SK-N-SH (cell line): ENCODE measurements around the gene TOP3A. TPM values are rescaled to one million over a fixed set of nuclear protein-coding genes. Genes with fewer than 3 reads are reported as not detected.

Experiments used
- CTCF ChIA-PET: fragments of 300-600, 350-600 bp; formaldehyde crosslinking; extraction: SDS; loops from one replicate; lab custom pipeline; 2021; lab: Yijun Ruan, JAX
- POLR2A ChIA-PET: fragments of 350-600 bp; sonication (Branson Sonifier 250); formaldehyde crosslinking; extraction: SDS; loops from one replicate; lab custom pipeline; 2020; ENCODE audit warnings: antibody characterized with exemption, inconsistent platforms; lab: Yijun Ruan, JAX
- DNase-seq: peaks from one replicate; pipeline ENCODE4 v3.0.0; 2012
- H2AFZ ChIP-seq: fragments of 200-600 bp; sonication (generic); 2 replicates; pipeline ENCODE4 v1.8.1; 2016; ENCODE audit warnings: antibody characterized with exemption, mild to moderate bottlenecking, low read depth
- H3F3A ChIP-seq: fragments of 200-600 bp; sonication (generic); replicated peaks from 2 replicates; pipeline ENCODE3; 2016; ENCODE audit warnings: antibody characterized with exemption, mild to moderate bottlenecking; ENCODE audit not compliant: insufficient read depth
- H3K27ac ChIP-seq, 2 experiments: fragments of 200-500 bp in 1 of 2; fragments of 200-600 bp in 1 of 2; sonication (Bioruptor generic) in 1 of 2; sonication (generic), shearing (Covaris generic) in 1 of 2; 2 replicates each; pipeline versions ENCODE4 v1.5.1 to v1.6.1; 2014 to 2016; ENCODE audit warnings: low read depth in 2 of 2, inconsistent platforms in 1 of 2, low read length in 1 of 2, mild to moderate bottlenecking in 1 of 2, mixed read lengths in 1 of 2
- H3K27me3 ChIP-seq: fragments of 200-600 bp; sonication (generic), shearing (Covaris generic); 2 replicates; pipeline ENCODE4 v1.6.1; 2016; ENCODE audit warnings: mixed run types; ENCODE audit not compliant: insufficient read depth
- H3K36me3 ChIP-seq, 2 experiments: fragments of 200-500 bp in 1 of 2; fragments of 200-600 bp in 1 of 2; sonication (Bioruptor generic) in 1 of 2; sonication (generic) in 1 of 2; replicated peaks in 1 of 2; 2 replicates each; pipeline versions ENCODE3 to v1.5.1; 2014 to 2016; ENCODE audit warnings: low read length in 1 of 2, mild to moderate bottlenecking in 1 of 2; ENCODE audit not compliant: insufficient read depth in 2 of 2, control insufficient read depth in 1 of 2
- H3K4me1 ChIP-seq, 2 experiments: fragments of 200-500 bp in 1 of 2; fragments of 200-600 bp in 1 of 2; sonication (Bioruptor generic) in 1 of 2; sonication (generic), shearing (Covaris generic) in 1 of 2; 2 replicates each; pipeline versions ENCODE4 v1.5.1 to v1.6.1; 2014 to 2016; ENCODE audit warnings: low read depth in 1 of 2, low read length in 1 of 2, mixed run types in 1 of 2; ENCODE audit not compliant: insufficient read depth in 2 of 2, control insufficient read depth in 1 of 2
- H3K4me2 ChIP-seq: fragments of 200-600 bp; sonication (generic), shearing (Covaris generic); 2 replicates; pipeline ENCODE4 v1.6.1; 2017; ENCODE audit warnings: mixed run types
- H3K4me3 ChIP-seq, 2 experiments: fragments of 200-500 bp in 1 of 2; fragments of 200-600 bp in 1 of 2; sonication (Bioruptor generic) in 1 of 2; sonication (generic), shearing (Covaris generic) in 1 of 2; 2 replicates each; pipeline versions ENCODE4 v1.5.1 to v1.8.1; 2014 to 2016; ENCODE audit warnings: low read depth in 2 of 2, inconsistent platforms in 1 of 2, low read length in 1 of 2, mild to moderate bottlenecking in 1 of 2, mixed read lengths in 1 of 2, moderate library complexity in 1 of 2
- H3K79me2 ChIP-seq: fragments of 200-600 bp; sonication (generic); 2 replicates; pipeline ENCODE4 v1.8.1; 2017; ENCODE audit warnings: mild to moderate bottlenecking; ENCODE audit not compliant: insufficient read depth
- H3K9ac ChIP-seq: fragments of 200-600 bp; sonication (generic); 2 replicates; pipeline ENCODE4 v1.6.1; 2017; ENCODE audit warnings: mixed run types
- H3K9me2 ChIP-seq: fragments of 200-600 bp; sonication (generic); 2 replicates; pipeline ENCODE4 v1.6.1; 2017; ENCODE audit warnings: mixed run types
- H3K9me3 ChIP-seq: fragments of 200-600 bp; sonication (generic); 2 replicates; pipeline ENCODE4 v1.6.1; 2017; ENCODE audit warnings: mixed run types, mild to moderate bottlenecking, moderate library complexity
- H4K20me1 ChIP-seq: fragments of 200-600 bp; sonication (generic); 2 replicates; pipeline ENCODE4 v1.6.1; 2017; ENCODE audit warnings: mild to moderate bottlenecking, mixed run types; ENCODE audit not compliant: insufficient read depth
- ELF1 ChIP-seq: IDR thresholded peaks from 2 replicates; pipeline ENCODE4 v1.4.0; 2012
- EP300 ChIP-seq, 2 experiments: IDR thresholded peaks; 2 replicates each; pipeline versions ENCODE4 v1.4.0 to v1.6.1; 2012; ENCODE audit warnings: borderline replicate concordance in 1 of 2, low read depth in 1 of 2, low read length in 1 of 2
- EZH2phosphoT487 ChIP-seq: fragments of 200-600 bp; sonication (generic); IDR thresholded peaks from 2 replicates; pipeline ENCODE4 v1.6.1; 2017; ENCODE audit warnings: low read depth, mixed run types, mild to moderate bottlenecking, antibody characterized with exemption, moderate library complexity, borderline replicate concordance
- GABPA ChIP-seq: IDR thresholded peaks from 2 replicates; pipeline ENCODE4 v1.4.0; 2012; ENCODE audit warnings: low read depth, mild to moderate bottlenecking
- JUND ChIP-seq: IDR thresholded peaks from 2 replicates; pipeline ENCODE4 v1.4.0; 2012
- MEF2A ChIP-seq: IDR thresholded peaks from 2 replicates; pipeline ENCODE4 v1.4.0; 2012; ENCODE audit warnings: low read depth, borderline replicate concordance
- POLR2AphosphoS5 ChIP-seq: IDR thresholded peaks from 2 replicates; pipeline ENCODE4 v1.6.1; 2012; ENCODE audit warnings: low read depth, low read length
- RAD21 ChIP-seq: IDR thresholded peaks from 2 replicates; pipeline ENCODE4 v1.6.1; 2012; ENCODE audit warnings: mild to moderate bottlenecking, low read length
- RCOR1 ChIP-seq: fragments of 150-350 bp; IDR thresholded peaks from 2 replicates; pipeline ENCODE4 v1.6.1; 2017; ENCODE audit warnings: antibody characterized with exemption, low read length
- RXRA ChIP-seq: IDR thresholded peaks from 2 replicates; pipeline ENCODE4 v1.4.0; 2012; ENCODE audit warnings: low read depth, mild to moderate bottlenecking, borderline replicate concordance
- SMC3 ChIP-seq: IDR thresholded peaks from 2 replicates; pipeline ENCODE4 v1.6.1; 2012; ENCODE audit warnings: low read depth, low read length, improper control_type of control experiment
- TAF1 ChIP-seq: IDR thresholded peaks from 2 replicates; pipeline ENCODE4 v1.6.1; 2012; ENCODE audit warnings: low read depth, mild to moderate bottlenecking, low read length, moderate library complexity, borderline replicate concordance
- YY1 ChIP-seq: IDR thresholded peaks from 2 replicates; pipeline ENCODE4 v1.4.0; 2012; ENCODE audit warnings: low read depth, mild to moderate bottlenecking
- WGBS: methylation state at CpG from one replicate; pipeline ENCODE4 v1.1.6; 2017; ENCODE audit warnings: low lambda C conversion rate; 5-methylcytosine and 5-hydroxymethylcytosine counted together
- polyA plus RNA-seq, 3 experiments: library from polyadenylated mRNA; depleted of rRNA; stranded (reverse); fragments of >200 nt; gene quantifications; 2 replicates each; pipeline ENCODE4 v1.2.3, GENCODE V29; 2012
- TF ChIP-seq, protein P1 (sequence below): IDR thresholded peaks from 2 replicates; pipeline ENCODE4 v1.6.1; 2012; ENCODE audit warnings: mild to moderate bottlenecking, low read depth, low read length, moderate library complexity
- TF ChIP-seq, protein P2 (sequence below): fragments of 150-350 bp; IDR thresholded peaks from 2 replicates; pipeline ENCODE4 v1.6.1; 2016; ENCODE audit warnings: mild to moderate bottlenecking, low read depth, low read length
- TF ChIP-seq, protein P3 (sequence below): IDR thresholded peaks from 2 replicates; pipeline ENCODE4 v1.4.0; 2012; ENCODE audit warnings: low read depth
- TF ChIP-seq, protein P4 (sequence below): IDR thresholded peaks from 2 replicates; pipeline ENCODE4 v1.4.0; 2012; ENCODE audit warnings: low read depth, borderline replicate concordance
- TF ChIP-seq, protein P5 (sequence below): IDR thresholded peaks from 2 replicates; pipeline ENCODE4; 2012
- TF ChIP-seq, protein P6 (sequence below): fragments of 150-350 bp; IDR thresholded peaks from 2 replicates; pipeline ENCODE4 v1.6.1; 2017; ENCODE audit warnings: antibody characterized with exemption, low read length, low read depth, borderline replicate concordance

The TOP3A gene
- polyA plus RNA-seq, 1 of the 3 experiments (the other 2 are of a cell fraction) = 14.7 TPM

DNA sequence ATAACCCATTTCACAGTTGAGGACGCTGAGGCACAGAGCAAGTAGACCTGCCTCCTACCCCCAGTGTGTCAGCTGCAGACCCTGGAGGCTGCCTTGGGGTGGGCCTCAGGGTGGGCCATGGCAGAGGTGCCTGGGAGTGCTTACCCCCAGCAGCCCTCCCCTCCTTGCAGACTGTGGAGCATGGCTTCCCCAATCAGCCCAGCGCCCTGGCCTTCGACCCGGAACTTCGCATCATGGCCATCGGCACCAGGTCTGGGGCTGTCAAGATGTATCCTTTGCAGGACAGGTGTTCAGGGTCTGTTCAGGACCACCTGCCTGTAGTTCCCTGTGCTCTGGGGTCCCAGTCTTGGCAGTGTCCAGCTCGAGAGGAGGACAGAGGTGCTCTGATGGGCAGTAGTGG, 85.0 kb downstream of the TOP3A start:
- Histone ChIP-seq H3K4me1 (peaks cover 0 to 20% of the 10 kb centered on the region in 2 experiments; a peak in 1 of 4 replicates), H2AFZ (no peak overlapping the region), H3K9me2 (no peaks in the 10 kb centered on the region), H3K27ac (no peak overlapping the region), H3K4me2 (no peak overlapping the region), H3F3A (no peaks in the 10 kb centered on the region), H3K27me3 (no peaks in the 10 kb centered on the region), H4K20me1 (0 out of 2 replicates have a peak, but pooled peaks cover 17% of the 10 kb centered on the region), H3K79me2 (peaks cover 56% of the 10 kb centered on the region), H3K9ac (no peak overlapping the region), H3K36me3 (peaks cover 0 to 8% of the 10 kb centered on the region in 2 experiments), H3K9me3 (no peaks in the 10 kb centered on the region), H3K4me3 (no peak overlapping the region)
- no peak for TF ChIP-seq YY1
- TF ChIP-seq GABPA = no peak
- DNase-seq = no peak
- WGBS = 100% methylated on average over 2 of the region's 7 CpGs
- POLR2A ChIA-PET = no interaction called here
- CTCF ChIA-PET = interaction anchor here (0.9 to 1.0 kb wide), 2 partner anchors 12 to 13 kb away, joined by 4 to 5 read pairs; no protein-coding TSS in a partner anchor

DNA sequence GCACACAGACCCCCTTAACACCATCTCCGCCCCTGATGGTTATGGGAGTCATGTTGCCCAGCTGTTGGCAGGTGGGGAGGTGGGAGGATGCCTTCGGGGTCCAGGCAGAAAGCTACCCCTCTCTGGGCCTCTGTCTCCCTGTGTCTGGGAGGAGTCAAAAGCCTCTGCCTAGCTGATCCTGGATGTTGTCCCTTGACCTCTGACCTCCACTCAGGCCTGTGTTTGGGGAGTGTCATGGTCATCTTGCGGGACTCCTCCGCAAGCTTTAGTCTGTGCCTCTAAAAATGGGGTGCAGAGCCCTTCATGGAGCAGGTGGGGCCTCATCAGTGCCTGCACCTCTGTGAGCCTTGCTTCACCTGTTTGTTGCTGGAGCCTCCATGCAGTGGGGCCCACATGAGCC, 85.5 kb downstream of the TOP3A start:
- POLR2A ChIA-PET = no interaction called here
- H3K79me2 ChIP-seq = peaks cover 56% of the 10 kb centered on the region
- no peaks in the 10 kb centered on the region for H3F3A ChIP-seq
- H3K4me3 ChIP-seq = no peak overlapping the region
- H3K9me3 ChIP-seq = no peaks in the 10 kb centered on the region
- no peak for DNase-seq
- H3K36me3 ChIP-seq = peaks cover 0 to 3% of the 10 kb centered on the region in 2 experiments
- no peak overlapping the region for H3K9ac ChIP-seq
- no peak overlapping the region for H3K27ac ChIP-seq
- H2AFZ ChIP-seq = no peak overlapping the region
- no peaks in the 10 kb centered on the region for H3K27me3 ChIP-seq
- H3K9me2 ChIP-seq = no peaks in the 10 kb centered on the region
- H4K20me1 ChIP-seq = 0 out of 2 replicates have a peak, but pooled peaks cover 17% of the 10 kb centered on the region
- TF ChIP-seq, protein P1, sequence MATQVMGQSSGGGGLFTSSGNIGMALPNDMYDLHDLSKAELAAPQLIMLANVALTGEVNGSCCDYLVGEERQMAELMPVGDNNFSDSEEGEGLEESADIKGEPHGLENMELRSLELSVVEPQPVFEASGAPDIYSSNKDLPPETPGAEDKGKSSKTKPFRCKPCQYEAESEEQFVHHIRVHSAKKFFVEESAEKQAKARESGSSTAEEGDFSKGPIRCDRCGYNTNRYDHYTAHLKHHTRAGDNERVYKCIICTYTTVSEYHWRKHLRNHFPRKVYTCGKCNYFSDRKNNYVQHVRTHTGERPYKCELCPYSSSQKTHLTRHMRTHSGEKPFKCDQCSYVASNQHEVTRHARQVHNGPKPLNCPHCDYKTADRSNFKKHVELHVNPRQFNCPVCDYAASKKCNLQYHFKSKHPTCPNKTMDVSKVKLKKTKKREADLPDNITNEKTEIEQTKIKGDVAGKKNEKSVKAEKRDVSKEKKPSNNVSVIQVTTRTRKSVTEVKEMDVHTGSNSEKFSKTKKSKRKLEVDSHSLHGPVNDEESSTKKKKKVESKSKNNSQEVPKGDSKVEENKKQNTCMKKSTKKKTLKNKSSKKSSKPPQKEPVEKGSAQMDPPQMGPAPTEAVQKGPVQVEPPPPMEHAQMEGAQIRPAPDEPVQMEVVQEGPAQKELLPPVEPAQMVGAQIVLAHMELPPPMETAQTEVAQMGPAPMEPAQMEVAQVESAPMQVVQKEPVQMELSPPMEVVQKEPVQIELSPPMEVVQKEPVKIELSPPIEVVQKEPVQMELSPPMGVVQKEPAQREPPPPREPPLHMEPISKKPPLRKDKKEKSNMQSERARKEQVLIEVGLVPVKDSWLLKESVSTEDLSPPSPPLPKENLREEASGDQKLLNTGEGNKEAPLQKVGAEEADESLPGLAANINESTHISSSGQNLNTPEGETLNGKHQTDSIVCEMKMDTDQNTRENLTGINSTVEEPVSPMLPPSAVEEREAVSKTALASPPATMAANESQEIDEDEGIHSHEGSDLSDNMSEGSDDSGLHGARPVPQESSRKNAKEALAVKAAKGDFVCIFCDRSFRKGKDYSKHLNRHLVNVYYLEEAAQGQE = no peak
- TF ChIP-seq SMC3 (no peak), TAF1 (no peak), RXRA (no peak), JUND (no peak), RAD21 (no peak), EZH2phosphoT487 (no peak), POLR2AphosphoS5 (no peak), RCOR1 (no peak), ELF1 (no peak), MEF2A (no peak), EP300 (IDR thresholded peaks at IDR 0.05; ENCODE audit: borderline replicate concordance in 1 of 2, low read depth in 1 of 2, low read length in 1 of 2) (no peak)
- TF ChIP-seq, protein P2, sequence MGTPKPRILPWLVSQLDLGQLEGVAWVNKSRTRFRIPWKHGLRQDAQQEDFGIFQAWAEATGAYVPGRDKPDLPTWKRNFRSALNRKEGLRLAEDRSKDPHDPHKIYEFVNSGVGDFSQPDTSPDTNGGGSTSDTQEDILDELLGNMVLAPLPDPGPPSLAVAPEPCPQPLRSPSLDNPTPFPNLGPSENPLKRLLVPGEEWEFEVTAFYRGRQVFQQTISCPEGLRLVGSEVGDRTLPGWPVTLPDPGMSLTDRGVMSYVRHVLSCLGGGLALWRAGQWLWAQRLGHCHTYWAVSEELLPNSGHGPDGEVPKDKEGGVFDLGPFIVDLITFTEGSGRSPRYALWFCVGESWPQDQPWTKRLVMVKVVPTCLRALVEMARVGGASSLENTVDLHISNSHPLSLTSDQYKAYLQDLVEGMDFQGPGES = no peak
- TF ChIP-seq, protein P3, sequence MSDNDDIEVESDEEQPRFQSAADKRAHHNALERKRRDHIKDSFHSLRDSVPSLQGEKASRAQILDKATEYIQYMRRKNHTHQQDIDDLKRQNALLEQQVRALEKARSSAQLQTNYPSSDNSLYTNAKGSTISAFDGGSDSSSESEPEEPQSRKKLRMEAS = no peak
- TF ChIP-seq, protein P4, sequence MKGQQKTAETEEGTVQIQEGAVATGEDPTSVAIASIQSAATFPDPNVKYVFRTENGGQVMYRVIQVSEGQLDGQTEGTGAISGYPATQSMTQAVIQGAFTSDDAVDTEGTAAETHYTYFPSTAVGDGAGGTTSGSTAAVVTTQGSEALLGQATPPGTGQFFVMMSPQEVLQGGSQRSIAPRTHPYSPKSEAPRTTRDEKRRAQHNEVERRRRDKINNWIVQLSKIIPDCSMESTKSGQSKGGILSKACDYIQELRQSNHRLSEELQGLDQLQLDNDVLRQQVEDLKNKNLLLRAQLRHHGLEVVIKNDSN = no peak
- TF ChIP-seq, protein P5, sequence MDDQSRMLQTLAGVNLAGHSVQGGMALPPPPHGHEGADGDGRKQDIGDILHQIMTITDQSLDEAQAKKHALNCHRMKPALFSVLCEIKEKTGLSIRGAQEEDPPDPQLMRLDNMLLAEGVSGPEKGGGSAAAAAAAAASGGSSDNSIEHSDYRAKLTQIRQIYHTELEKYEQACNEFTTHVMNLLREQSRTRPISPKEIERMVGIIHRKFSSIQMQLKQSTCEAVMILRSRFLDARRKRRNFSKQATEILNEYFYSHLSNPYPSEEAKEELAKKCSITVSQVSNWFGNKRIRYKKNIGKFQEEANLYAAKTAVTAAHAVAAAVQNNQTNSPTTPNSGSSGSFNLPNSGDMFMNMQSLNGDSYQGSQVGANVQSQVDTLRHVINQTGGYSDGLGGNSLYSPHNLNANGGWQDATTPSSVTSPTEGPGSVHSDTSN = no peak
- TF ChIP-seq, protein P6, sequence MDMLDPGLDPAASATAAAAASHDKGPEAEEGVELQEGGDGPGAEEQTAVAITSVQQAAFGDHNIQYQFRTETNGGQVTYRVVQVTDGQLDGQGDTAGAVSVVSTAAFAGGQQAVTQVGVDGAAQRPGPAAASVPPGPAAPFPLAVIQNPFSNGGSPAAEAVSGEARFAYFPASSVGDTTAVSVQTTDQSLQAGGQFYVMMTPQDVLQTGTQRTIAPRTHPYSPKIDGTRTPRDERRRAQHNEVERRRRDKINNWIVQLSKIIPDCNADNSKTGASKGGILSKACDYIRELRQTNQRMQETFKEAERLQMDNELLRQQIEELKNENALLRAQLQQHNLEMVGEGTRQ = no peak
- no peak overlapping the region for H3K4me2 ChIP-seq
- CTCF ChIA-PET = interaction anchor here (0.9 kb wide), 2 partner anchors 13 to 27 kb away, joined by 3 to 5 read pairs; no protein-coding TSS in a partner anchor
- peaks cover 0 to 20% of the 10 kb centered on the region in 2 experiments; a peak in 1 of 4 replicates for H3K4me1 ChIP-seq
- WGBS = 88% methylated on average over 3 of the region's 4 CpGs
